ENCODE results near the gene SNAP29.

DNA sequence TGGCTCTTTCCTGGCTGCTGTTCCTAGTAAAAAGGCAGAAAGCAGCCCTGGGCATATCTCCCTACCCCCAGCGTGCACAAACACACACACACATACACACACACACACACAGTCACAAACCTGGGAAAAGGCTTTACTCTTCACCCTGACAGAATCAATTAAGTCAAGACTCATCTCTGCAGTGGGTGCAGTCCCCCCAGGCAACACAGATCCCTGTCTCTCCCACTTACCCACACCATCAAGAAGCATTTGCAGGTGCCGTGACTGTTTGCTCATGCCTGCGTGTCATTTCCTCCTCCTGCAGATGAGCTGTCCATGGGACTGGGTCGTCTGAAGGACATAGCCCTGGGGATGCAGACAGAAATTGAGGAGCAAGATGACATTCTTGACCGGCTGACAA is 28.6 kb downstream of the SNAP29 start:
- TF ChIP-seq, protein P1, sequence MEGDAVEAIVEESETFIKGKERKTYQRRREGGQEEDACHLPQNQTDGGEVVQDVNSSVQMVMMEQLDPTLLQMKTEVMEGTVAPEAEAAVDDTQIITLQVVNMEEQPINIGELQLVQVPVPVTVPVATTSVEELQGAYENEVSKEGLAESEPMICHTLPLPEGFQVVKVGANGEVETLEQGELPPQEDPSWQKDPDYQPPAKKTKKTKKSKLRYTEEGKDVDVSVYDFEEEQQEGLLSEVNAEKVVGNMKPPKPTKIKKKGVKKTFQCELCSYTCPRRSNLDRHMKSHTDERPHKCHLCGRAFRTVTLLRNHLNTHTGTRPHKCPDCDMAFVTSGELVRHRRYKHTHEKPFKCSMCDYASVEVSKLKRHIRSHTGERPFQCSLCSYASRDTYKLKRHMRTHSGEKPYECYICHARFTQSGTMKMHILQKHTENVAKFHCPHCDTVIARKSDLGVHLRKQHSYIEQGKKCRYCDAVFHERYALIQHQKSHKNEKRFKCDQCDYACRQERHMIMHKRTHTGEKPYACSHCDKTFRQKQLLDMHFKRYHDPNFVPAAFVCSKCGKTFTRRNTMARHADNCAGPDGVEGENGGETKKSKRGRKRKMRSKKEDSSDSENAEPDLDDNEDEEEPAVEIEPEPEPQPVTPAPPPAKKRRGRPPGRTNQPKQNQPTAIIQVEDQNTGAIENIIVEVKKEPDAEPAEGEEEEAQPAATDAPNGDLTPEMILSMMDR (IDR thresholded peaks at IDR 0.05): no peak
- TF ChIP-seq POLR2A (IDR thresholded peaks at IDR 0.05): no peak

All from body of pancreas (tissue), 4 donors.